DMS114 treated with DMSO at 0.1 percent for 48 hours (cell line): ENCODE results near the gene NKX6-2.
"Not testable (repeated sequence)": the region's sequence is repeated elsewhere in the genome, so short reads cannot be mapped to it uniquely, and the experiment has no call there.

ENCODE experiments used
- DNase-seq: peaks from one replicate; lab custom pipeline; 2025; ENCODE audit not compliant: unreplicated experiment; lab: John Stamatoyannopoulos, UW

Gene NKX6-2

DNA sequence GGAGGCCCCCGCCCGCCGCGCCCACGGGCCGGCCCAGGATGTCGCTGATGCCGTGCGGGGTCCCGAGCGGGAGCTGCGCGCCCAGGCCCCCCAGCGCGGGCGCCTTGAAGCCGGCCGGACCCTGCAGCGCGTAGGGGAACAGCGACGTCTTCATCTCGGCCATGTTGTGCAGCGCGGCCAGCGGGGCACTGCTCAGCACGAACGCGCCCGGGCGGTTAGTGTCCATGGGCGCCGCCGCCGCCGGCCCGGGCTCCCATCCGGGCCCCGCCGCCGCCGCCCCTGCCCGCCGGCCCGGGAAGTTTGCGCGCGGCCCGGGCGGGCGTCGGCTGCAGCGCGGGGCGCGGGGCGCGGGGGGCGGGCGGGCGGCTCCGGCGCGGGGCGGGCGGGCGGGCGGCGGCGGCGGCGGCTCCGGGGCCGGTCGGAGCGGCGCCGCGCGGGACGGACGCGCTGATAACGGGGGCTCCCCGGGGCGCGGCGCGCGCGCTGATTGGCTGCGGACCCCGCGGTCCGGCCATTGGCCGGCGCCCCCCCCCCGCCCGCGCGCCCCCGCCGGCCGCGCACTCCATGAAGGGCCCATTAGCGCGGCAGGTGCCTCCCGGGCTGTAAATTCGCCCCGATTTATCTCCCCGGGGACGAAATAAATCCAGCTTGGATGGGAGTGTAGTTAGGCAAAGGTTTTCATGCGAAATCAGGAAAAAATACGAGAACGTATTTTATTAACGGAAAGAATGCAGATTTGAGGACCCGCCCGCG is at the start of gene NKX6-2:
TSS of gene NKX6-2 (minus strand) at position 425 of the 753 bp plus-strand sequence. CDS start at position 226, 199 bp downstream.
- no peak for DNase-seq

DNA sequence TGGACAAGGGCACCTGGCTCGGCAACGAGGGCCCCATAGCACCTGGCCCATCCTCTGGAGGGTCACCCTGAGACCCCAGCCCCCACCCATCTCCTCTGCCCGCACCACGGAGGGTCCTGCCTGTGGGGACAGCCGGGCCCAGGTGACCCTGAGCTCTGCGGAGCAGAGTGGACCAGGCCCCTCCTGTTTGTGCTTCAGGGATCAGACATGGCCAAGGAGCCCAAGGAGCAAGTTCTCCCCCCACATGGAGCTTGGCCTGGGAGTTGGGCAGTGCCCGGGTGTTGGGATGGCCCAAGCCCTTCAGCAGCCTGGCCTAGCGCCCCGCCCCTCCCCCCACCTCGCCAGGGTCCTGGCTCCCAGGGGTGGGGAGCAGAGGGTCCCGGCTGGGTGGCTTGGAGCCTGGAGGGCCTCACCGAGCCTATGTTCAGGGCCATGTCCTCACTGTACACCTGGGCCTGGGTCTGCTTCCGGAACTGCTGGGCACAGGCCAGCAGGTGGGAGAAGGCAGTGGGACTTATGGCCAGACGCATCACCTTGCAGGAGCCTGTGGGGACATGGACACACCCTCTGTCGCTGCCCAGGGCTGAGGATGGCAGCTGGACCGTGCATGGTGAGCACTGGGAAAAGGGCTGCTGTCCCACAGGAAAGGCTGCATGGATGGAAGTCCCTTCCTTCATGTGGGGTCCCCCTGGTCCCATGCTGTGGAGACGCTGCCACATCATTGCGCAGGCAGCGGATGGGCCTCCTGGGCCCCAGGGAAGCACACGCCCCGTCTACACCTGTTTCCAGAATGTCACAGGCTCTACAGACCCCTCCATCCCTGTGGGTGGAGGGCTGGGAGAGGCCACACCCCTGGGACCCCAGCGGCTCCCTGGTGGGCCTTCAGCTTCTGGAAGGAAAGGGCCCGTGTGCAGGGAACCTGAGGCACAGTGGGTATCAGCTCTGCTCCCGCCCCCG is 49.2 kb upstream of the NKX6-2 start:
- DNase-seq, result no peak

DNA sequence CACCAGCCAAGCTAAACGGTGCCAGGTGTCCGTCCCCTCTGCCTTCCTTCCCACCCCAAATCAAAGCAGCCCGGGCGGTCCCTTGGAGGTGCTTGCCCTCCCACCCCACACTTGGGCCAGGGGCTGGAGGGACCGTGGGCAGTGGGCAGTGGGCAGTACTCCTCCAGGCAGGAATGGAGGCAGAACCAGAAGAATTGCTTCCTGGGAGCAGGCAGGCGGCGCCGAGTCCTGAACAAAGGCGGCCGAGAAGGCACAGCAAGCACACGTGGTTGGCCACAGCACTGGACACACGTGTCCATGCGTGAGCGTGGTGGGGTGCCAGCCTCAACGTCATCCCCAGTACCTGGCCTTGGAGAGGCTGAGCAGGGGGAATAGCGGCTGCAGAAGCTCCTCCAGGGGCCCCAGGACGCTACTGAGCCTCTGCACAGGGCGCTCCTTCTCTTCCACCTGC is 48.4 kb upstream of the NKX6-2 start:
- no peak for DNase-seq

DNA sequence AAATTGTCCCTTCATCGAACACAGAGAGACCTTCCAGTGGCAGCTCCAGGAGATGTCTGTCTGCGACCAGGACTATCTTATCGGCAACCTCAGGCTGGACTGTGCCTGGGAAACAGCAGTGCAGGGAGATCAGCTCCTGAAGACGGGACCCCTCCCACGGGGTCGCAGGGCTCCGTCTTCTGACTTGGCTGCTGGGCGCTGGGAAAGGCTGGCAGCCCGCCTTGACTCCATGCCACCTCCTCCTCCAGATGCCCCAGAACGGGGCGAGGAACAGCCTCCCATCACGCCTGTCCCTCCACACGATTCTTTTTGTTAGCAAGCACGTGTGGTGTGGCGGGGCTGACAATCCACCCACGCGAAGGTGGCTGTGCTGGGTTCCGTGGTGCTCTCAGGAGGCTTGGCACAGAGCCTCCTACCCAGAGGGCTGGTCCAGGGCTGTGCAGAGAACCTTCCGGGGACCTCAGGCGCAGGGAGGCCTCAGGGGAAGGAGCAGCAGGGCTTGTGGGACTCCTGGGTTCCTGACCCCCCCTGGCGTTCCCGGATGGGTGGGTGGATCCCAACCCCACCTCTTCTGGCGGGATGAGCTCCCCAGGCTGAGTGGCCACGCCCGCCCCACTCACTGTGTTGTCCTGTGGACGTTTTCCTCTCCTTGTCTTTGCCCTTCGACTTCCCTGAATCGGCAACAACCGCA is 47.6 kb upstream of the NKX6-2 start:
- DNase-seq, result no peak

DNA sequence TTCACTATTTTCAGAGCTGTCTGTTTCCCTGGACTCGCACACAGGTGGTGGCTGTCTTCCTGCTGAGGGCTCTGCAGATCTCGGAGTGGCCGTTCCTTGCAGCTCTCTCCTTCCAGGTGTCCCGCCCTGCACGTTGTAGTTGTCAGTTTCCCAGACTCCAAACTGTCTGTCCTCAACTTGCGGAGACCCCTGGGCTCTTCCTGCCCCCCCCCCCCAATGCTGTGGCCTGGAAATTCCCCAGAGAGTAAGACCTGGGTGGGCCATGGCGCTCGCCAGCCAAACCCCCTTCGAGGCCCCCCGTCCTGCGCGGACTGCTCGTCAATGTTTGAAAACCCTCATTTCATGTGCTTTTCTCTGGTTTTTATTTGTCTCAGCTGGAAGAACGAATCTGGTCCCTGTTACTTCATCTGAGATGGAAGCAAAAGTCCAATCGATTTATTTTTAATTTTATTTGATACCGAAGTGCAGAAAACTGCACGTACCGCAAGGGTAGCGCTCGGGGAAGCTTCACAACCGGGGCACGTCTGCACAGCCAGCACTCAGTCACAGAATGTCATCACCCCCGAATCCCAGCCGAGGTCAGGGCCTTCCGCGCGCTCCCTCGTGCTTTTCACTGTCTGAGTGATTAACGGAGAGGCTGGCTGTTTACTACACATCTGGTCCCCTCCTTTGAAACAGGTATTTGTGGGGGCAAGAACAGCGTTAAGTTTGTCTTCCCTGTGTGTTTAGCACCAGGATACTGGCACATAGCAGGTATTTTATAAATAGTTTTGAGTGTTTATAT is 46.4 kb upstream of the NKX6-2 start:
- no peak for DNase-seq

DNA sequence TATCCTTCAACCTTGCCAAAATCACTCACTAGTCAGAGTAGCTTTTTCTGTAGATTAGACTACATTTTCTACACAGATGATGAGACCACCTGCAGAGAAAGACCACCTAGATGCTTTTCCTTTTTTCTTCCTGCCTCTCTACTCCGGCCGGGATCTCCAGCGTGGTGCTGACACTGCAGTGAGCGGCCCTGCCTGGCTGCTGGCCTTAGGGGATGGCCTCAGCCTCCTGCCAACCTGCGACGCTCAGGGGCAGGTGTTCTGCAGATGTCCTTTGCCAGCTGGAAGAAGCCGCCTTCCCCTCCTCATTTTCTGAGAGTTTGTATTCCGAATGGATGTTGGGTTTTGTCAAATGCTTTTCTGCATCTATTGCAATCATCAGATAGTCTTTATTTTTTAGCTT is 43.5 kb upstream of the NKX6-2 start:
- no peak for DNase-seq

DNA sequence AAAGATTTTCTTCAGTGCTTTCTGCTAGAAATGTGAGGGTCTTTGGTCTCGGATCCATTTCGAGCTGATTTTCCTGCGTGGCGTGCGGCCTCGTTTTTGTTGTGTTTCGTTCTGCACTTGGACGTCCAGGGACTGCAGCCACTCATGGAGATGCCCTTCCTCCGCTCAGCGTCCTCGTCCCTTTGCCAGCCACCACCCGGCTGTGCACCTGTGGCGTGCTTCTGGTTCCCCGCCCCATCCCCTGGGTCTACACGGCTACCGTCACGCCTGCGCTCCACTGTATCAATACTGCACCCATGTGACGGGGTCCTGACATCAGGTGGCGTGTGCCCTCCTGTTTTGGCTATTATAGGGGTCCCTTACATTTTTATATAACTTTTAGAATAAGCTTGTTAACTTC is 42.7 kb upstream of the NKX6-2 start:
- no peak for DNase-seq

DNA sequence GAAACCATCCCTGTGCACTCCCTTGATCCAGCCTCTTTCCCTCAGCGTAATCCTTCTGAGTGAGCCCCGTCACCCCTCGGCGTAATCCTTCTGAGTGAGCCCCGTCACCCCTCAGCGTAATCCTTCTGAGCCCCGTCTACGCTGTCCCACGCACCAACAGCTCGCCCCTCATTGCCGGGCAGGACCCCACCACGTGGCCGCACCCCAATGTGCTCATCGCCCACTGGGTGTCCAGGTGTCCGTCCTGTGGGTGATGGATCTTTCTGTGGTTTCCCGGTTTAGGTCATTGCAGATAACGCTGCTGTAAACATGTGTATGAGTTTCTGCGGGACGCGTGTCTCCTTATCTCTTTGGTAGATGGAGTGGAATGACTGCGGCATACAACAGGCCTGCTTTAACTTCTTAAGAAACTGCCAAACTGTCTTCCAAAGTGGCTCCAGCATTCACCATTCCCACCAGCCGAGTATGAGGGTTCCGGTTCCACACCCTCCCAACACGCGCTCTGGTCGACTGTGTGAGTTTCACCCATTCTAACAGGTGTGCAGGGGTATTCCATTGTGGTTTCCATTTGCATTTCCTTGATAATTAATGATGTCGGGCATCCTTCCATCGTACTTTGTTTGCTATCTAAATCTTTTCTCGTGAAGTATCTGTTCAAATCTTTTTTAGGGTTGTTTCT is 42.1 kb upstream of the NKX6-2 start:
- no peak for DNase-seq

DNA sequence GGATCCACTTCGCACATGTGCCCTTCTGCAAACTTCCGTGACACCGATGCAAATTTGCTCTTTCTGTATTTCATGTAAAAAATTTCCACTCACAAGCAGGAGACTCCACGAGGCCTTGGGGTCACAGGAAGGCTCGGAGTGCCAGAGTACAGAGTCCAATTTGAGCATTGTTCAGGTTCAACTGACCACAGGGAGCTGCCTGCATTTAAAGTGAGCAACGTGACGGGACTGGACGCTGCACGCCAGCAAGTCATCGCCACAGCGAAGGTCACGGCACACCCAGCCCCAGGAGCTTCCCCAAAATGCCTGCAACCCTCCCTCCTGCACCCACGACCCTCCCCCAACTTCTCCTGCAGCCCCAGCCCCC is 41.5 kb upstream of the NKX6-2 start:
- DNase-seq, result no peak

DNA sequence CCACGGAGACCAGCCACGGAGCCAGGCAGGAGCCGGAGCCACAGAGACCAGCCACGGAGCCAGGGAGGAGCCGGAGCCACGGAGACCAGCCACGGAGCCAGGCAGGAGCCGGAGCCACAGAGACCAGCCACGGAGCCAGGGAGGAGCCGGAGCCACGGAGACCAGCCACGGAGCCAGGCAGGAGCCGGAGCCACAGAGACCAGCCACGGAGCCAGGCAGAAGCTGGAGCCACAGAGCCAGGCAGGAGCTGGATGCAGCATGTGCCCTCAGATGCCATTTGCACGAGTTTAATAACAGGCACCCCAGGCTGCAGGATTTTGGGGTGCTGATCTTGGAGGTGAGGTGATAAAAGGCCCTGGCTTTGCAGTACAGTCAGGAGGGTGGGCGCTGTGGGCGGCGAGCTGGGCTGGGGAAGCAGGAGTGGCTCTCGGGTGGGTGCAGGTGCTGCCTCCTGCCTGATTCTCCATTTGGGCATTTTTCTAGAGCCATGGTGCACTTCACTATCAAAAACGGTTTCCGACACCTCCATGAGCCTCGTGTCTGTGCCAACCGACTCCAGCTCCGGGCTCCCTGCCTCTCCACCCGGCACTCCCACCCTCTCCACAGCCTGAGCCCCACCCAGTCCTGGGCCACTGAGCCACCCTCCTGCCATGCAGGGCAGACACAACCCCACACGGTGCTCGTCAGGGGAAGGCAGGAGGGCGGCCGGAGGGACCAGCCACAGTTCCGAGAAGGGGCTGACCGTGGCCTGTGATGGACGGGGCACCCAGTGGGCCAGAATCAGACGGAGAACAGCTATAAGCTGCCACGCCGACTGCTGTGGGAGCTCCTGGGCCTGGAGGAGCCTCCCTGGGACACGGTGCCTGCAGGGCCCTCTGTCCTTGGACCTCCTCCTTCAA is 40.8 kb upstream of the NKX6-2 start:
- DNase-seq, result no peak

DNA sequence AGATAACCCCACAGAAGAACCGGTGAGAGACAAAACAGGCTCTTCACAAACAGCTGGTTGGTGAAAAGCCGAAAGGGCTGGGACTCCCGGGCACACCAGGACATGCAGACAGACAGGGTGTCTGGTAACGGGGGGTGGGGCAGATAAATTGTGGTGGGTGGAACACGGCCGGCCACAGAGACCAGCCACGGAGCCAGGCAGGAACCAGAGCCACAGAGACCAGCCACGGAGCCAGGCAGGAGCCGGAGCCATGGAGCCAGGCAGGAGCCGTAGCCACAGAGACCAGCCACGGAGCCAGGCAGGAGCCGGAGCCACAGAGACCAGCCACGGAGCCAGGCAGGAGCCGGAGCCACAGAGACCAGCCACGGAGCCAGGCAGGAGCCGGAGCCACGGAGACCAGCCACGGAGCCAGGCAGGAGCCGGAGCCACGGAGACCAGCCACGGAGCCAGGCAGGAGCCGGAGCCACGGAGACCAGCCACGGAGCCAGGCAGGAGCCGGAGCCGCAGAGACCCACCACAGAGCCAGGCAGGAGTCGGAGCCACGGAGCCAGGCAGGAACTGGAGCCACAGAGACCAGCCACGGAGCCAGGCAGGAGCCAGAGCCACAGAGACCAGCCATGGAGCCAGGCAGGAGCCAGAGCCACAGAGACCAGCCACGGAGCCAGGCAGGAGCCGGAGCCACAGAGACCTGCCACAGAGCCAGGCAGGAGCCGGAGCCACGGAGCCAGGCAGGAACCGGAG is 40.0 kb upstream of the NKX6-2 start:
- not testable (repeated sequence) for DNase-seq

DNA sequence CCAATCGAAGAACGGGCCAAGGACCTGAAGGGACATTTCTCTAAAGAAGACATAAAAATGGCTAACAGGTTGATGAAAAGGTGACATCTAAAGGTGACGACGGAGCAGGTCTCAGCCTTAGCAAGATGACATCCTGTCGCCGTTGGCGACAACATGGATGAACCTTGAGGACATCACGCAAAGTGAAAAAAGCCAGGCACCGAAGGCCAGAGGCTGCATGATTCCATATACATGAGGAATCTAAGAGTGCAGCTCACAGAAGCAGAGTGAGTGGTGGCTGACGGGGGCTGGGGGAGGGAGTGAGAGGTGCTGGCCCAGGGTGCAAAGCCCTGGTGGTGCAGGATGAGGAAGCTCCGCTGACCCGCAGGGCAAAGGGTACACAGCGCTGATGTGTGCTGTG is 34.1 kb upstream of the NKX6-2 start:
- DNase-seq, result no peak

DNA sequence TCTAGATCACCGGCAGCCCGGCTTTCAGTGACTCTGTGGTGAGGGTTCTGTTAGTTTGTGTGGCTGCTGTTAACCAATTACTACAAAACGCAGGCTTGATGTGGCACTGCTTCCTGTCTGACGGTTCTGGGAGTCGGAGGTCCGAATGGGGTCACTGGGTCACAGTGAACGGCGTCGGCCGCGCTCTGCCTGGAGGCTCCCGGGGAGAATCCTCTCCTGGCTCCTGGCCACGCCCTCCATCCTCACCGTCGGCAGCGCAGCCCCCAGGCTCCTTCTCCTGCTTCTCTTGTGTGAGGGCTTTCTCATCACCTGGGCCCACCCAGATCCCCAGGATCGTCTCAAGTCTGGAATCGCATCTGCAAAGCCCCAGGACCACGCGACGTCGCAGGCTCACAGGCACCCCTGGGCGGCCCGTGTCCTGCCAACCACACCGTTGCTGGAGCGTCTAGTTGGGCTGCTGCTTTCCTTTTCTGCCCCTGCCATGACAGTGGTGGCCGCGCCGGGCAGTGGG is 31.8 kb upstream of the NKX6-2 start:
- no peak for DNase-seq

DNA sequence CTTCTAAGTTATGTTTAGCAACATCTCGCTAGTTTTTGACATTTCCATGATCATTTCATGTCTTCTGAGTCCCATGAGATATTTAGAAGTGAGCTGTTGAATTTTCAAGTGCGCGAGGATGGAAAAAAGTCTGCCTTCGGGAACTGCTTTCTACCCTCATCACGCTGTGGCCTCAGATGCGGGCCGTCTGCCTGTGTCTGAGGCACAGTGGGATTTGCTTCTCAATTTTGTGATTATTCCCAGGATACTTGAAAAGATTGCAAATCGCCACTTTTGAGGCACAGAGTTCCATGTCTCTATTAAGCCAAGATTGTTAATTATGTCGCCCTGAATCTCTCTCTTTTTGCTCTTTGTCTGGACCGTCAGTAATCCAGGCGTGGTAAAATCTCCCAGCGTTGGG is 30.8 kb upstream of the NKX6-2 start:
- DNase-seq, result no peak

DNA sequence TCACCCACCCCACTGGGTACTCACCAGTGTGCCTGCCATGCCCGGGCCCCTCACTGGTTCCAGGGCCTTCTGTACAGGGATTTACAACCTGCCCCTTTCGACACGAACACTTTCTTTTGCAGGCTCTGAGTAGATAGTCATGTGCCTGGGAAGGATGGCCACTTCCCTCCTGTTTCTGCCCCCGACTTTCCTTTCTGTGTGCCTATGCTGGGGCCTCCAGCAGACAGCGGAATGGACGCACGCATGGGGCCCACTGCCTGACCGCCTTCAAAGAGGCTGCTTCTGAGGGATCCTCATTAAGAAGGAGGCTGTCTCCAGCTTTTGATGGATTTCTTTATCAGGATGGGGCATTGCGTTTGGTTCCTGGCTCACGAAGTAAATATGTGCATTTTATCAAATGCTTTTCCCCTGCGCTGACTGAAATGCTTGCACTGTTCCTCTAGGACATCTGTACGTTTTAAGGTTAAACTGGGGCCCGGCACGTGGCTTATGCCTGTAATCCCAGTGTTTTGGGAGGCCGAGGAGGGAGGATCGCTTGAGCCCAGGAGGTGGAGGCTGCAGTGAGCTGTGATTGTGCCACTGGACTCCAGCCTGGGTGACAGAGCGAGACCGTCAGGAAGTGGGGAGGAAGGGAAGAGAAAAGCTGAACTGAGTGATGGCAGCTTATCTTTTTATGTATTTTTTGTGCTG is 29.4 kb upstream of the NKX6-2 start:
- no peak for DNase-seq

DNA sequence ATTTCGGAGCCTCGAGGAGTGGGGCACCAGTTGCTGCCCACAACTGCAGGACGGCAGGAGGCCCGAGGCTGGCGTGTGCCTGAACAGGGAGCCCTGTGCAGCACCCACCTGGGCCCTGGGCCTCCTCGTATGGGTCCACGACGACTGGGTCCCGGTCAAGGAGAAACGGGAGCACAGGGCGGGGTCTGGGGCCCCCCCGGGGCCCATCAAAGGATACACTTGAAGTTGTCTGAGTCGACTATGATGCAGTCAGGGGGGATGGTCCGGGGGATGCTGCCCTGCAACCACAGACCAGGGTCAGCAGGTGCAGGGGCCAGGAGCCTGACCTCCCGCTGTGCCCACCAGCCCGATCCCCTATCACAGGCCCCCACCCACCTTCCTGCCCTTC is 28.5 kb upstream of the NKX6-2 start:
- no peak for DNase-seq

DNA sequence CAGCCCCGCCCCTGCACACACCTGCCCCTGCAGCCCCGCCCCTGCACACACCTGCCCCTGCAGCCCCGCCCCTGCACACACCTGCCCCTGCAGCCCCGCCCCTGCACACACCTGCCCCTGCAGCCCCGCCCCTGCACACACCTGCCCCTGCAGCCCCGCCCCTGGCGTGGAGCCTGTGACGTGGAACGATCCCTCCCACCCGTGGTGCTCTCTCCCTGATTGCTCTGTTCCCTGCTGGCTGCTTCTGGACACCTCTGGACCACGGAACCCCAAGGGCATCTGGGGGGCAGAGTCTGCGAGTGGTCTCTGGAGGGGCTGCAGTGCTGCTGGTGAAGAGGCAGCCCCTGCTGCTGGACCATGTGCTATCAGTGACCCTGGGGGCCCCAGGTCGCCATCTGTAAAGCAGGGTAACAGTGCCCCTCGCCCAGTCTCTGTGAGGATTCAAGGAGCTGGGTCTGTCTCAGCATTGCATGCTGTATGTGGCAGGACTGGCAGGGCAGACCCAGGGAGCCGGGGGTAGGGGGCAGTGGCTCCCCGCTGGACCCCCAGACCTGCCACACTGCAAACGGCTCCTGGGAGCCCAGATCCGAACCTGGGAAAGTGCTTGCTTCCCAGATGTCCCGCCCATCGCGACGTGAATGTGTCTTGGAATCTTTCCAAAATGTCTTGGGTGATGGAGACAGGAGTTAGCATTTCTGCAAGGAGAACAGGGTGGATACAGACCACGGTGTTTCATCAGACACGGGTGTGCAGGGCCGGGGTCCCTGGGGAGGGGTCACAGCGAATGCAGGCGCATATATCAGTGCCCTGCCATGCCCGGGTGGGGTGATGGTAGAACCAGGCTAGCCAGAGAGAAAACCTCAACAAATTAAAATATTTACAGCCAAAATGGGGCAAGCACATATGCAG is 27.9 kb upstream of the NKX6-2 start:
- DNase-seq, result no peak
